Endodermal cell (in vitro differentiated cells): ENCODE results near the gene CROCC2. TPM values are rescaled to one million over a fixed set of nuclear protein-coding genes. Genes with fewer than 3 reads are reported as not detected.

Source experiments
- DNase-seq: peaks from one replicate; pipeline ENCODE4 v3.0.0-alpha.2; 2017
- H3K27ac ChIP-seq: 2 replicates; pipeline ENCODE4 v1.5.1; 2013; ENCODE audit warnings: mild to moderate bottlenecking, low read depth, low read length, moderate library complexity
- H3K27me3 ChIP-seq: 2 replicates; pipeline ENCODE4 v1.6.1; 2013; ENCODE audit warnings: mild to moderate bottlenecking, low read length, moderate library complexity; ENCODE audit not compliant: insufficient read depth, control insufficient read depth, poor library complexity, severe bottlenecking
- H3K36me3 ChIP-seq: 2 replicates; pipeline ENCODE4 v1.7.0; 2013; ENCODE audit warnings: mild to moderate bottlenecking, low read length, moderate library complexity; ENCODE audit not compliant: control insufficient read depth, insufficient read depth
- H3K4me1 ChIP-seq: one replicate; pipeline ENCODE4 v1.7.0; 2013; ENCODE audit warnings: low read length; ENCODE audit not compliant: control insufficient read depth, insufficient read depth
- H3K4me3 ChIP-seq: 2 replicates; pipeline ENCODE4 v1.5.1; 2013; ENCODE audit warnings: mild to moderate bottlenecking, low read length, moderate library complexity
- H3K9ac ChIP-seq: 2 replicates; pipeline ENCODE4 v1.6.1; 2013; ENCODE audit warnings: mild to moderate bottlenecking, low read length, moderate library complexity; ENCODE audit not compliant: poor library complexity, severe bottlenecking; ENCODE audit errors: extremely low read depth
- H3K9me3 ChIP-seq: 2 replicates; pipeline ENCODE4 v1.6.1; 2013; ENCODE audit warnings: mild to moderate bottlenecking, low read length, moderate library complexity; ENCODE audit not compliant: control insufficient read depth
- H3K27ac Mint-ChIP-seq: 2 replicates; pipeline ENCODE4 v1.8.0; 2020; ENCODE audit warnings: mixed read lengths
- H3K27me3 Mint-ChIP-seq: 2 replicates; pipeline ENCODE4 v1.8.0; 2021; ENCODE audit warnings: mild to moderate bottlenecking, mixed read lengths; ENCODE audit not compliant: insufficient read depth
- H3K36me3 Mint-ChIP-seq: 2 replicates; pipeline ENCODE4 v1.8.0; 2020; ENCODE audit warnings: low read depth, mixed read lengths
- H3K4me1 Mint-ChIP-seq: 2 replicates; pipeline ENCODE4 v1.8.0; 2020; ENCODE audit warnings: mixed read lengths
- H3K4me3 Mint-ChIP-seq: 2 replicates; pipeline ENCODE4 v1.8.0; 2020; ENCODE audit warnings: mild to moderate bottlenecking, moderate library complexity, mixed read lengths
- H3K9me3 Mint-ChIP-seq: 2 replicates; pipeline ENCODE4 v1.8.0; 2020; ENCODE audit warnings: mild to moderate bottlenecking, mixed read lengths
- CTCF ChIP-seq: fragments of 200-600 bp; sonication (generic); conservative IDR thresholded peaks from 2 replicates; pipeline ENCODE4 v1.5.0; 2021; ENCODE audit warnings: antibody characterized with exemption, mild to moderate bottlenecking
- WGBS, 2 experiments: methylation state at CpG; one replicate each; pipeline versions ENCODE4 v1.1.5 to v1.1.7; 2013; ENCODE audit warnings: missing lambda C conversion rate in 2 of 2, mixed read lengths in 1 of 2; ENCODE audit not compliant: insufficient coverage in 1 of 2, insufficient read length in 1 of 2; 5-methylcytosine and 5-hydroxymethylcytosine counted together
- total RNA-seq, 2 donors: library from RNA; stranded (reverse); fragmentation: NEBNext Ultra II Directional in 1 of 2; extraction: Animal tissue kit (Norgen Biotek cat#: 25700) in 1 of 2; gene quantifications; 2 replicates in 1 of 2; 3 replicates in 1 of 2; pipeline ENCODE4 v1.2.1, GENCODE V29; 2021

CROCC2 gene
- total RNA-seq, 2 donors from 2014 or later = not detected

DNA sequence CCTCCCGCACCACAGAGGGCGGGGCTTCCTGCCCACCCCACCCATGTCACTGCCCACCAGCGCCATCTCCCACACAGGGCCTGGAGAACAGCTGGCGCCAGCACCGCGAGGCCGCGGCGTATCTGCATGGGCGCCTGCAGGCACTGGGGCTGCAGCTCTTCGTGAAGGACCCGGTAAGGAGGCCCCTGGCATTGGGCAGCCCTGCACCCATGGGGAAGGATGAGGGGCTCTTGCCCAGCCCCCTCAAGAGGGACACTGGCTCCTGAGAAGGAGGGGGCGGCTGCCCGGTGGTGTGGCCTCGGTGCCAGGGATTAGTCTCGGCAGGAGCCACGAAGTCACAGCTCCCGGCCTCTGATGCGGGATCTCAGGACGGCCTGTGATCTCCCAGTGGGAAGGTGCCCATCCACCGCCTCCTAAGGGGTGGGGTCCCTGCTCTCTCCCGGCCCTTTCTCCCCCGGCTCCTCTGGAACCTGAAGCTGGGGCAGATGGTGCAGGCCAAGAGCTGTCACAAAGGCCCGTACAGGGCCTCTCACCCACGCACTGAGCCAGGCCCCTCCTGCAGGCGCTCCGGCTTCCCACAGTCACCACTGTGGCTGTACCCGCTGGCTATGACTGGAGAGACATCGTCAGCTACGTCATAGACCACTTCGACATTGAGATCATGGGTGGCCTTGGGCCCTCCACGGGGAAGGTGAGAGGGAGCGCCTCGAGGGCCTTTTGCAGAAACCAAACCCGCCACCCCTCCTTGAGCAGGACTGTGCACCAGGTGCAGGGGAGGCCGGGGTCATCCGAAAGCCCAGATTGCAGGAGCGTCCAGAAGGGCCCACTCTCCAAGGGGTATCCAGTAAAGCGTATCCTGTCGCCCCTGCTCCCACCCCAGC is 28.4 kb upstream of the CROCC2 start:
- no peaks in the 10 kb centered on the region for H3K27me3 ChIP-seq
- H3K9me3 ChIP-seq = no peaks in the 10 kb centered on the region
- Mint-ChIP-seq H3K4me3 (no peak overlapping the region), H3K27ac (no peak overlapping the region), H3K4me1 (peaks cover 3% of the 10 kb centered on the region), H3K27me3 (no peaks in the 10 kb centered on the region), H3K9me3 (no peaks in the 10 kb centered on the region), H3K36me3 (no peaks in the 10 kb centered on the region)
- TF ChIP-seq CTCF = no peak
- H3K36me3 ChIP-seq = no peaks in the 10 kb centered on the region
- H3K4me1 ChIP-seq = peaks cover 3% of the 10 kb centered on the region
- no peak overlapping the region for H3K4me3 ChIP-seq
- H3K9ac ChIP-seq = no peak overlapping the region
- no peak overlapping the region for H3K27ac ChIP-seq
- WGBS, 2 experiments = 93 to 94% methylated on average over 24 to 40 of the region's 40 CpGs
- DNase-seq = no peak

DNA sequence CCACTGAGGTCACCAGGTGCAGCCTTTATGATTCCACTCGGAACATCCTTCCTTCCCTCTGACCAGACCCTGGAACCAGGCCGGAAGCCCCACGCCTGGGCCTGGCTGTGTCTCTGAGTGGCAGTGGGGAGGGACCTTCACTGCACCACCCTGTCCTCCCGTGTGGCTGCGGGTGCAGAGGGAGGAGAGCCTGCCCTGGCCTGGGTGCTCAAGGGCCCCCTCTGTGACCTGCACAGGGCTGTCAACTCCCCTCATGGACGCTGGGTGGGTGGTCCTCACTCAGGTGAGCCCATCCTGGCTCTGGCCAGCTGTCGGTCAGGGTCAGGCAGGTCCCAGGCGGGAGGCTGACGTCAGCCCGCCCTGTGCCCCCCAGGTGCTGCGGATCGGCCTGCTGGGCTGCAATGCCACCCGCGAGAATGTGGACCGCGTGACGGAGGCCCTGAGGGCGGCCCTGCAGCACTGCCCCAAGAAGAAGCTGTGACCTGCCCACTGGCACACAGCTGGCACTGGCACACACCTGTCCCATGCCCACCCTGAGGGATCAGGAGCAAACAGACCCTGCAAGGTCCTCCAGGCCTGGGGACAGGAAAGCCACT is 27.7 kb upstream of the CROCC2 start:
- peaks cover 3% of the 10 kb centered on the region for H3K4me1 Mint-ChIP-seq
- H3K9me3 Mint-ChIP-seq = no peaks in the 10 kb centered on the region
- H3K27ac ChIP-seq = no peak overlapping the region
- no peaks in the 10 kb centered on the region for H3K27me3 Mint-ChIP-seq
- H3K27ac Mint-ChIP-seq = no peak overlapping the region
- H3K4me3 Mint-ChIP-seq = no peak overlapping the region
- no peaks in the 10 kb centered on the region for H3K36me3 ChIP-seq
- no peak overlapping the region for H3K4me3 ChIP-seq
- H3K36me3 Mint-ChIP-seq = no peaks in the 10 kb centered on the region
- H3K9ac ChIP-seq = no peak overlapping the region
- H3K27me3 ChIP-seq = no peaks in the 10 kb centered on the region
- 92 to 94% methylated on average over 14 to 18 of the region's 18 CpGs for WGBS, 2 experiments
- DNase-seq = no peak
- H3K9me3 ChIP-seq = no peaks in the 10 kb centered on the region
- H3K4me1 ChIP-seq = peaks cover 3% of the 10 kb centered on the region
- no peak for TF ChIP-seq CTCF

GRCh38 chr2:240879105-240879504 is 27.0 kb upstream of the CROCC2 start:
- Histone ChIP-seq H3K9ac (no peak overlapping the region), H3K27ac (no peak overlapping the region), H3K4me1 (peaks cover 3% of the 10 kb centered on the region), H3K4me3 (no peak overlapping the region), H3K36me3 (no peaks in the 10 kb centered on the region), H3K27me3 (no peaks in the 10 kb centered on the region), H3K9me3 (no peaks in the 10 kb centered on the region)
- H3K4me1 Mint-ChIP-seq = peaks cover 3% of the 10 kb centered on the region
- no peak overlapping the region for H3K4me3 Mint-ChIP-seq
- WGBS, 2 experiments = 92 to 96% methylated on average over 5 to 7 of the region's 7 CpGs
- H3K9me3 Mint-ChIP-seq = no peaks in the 10 kb centered on the region
- no peaks in the 10 kb centered on the region for H3K36me3 Mint-ChIP-seq
- no peak for DNase-seq
- TF ChIP-seq CTCF = no peak
- no peak overlapping the region for H3K27ac Mint-ChIP-seq
- H3K27me3 Mint-ChIP-seq = no peaks in the 10 kb centered on the region
